Activated effector memory CD4-positive, alpha-beta T cell treated with Interleukin-2 at 50 U/mL for 16 hours (primary cell): ENCODE data around the gene AATF.

Source experiments
- DNase-seq: peaks from one replicate; pipeline ENCODE4 v3.0.0-alpha.2; 2020

Gene AATF

GRCh38 chr17:36942631-36943125 is 6.1 kb upstream of the AATF start:
- DNase-seq = no peak

DNA sequence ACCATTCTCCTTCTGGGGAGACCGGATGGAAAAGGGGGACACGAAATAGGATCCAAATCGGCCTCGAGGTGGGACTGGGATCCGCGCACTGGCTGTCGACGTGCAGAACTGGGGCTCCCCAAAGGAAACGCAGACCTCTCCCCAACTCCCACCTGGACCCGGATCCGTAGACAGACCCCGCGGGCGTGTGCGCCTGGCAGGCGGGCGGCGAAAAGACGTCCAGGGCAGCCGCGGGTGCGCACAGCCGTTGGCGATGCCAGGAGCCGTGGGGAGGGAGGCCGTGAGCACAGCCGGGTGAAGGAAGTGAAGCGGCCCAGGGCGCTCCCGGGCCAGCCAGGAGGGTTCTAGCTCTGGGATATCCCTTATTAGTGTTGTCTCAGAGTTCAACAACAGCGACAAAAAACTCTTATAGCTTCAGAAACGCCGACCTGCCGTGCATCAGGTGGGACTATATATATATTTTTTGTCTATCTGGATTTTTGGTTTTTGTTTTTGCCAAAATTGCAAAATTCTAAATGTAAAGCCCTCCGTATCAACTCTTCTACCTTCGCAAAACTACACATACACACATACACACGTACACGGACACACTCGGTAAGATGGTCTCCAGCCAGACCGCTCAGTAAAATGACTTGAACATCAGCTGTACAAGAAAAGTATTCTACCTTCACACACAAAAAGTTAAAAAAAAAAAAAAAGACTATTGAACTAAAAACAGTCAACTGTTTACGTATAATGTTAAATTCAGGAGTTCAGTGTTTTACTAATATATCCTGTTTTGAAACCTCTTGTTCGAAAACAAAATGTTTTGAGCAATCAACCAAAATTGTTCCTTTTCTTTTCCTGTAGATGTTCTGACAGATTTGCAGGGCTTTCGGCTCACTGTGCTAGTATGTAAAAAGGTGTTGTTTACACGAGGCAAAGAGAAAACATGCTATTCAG is 5.2 kb upstream of the AATF start:
- DNase-seq = no peak

DNA sequence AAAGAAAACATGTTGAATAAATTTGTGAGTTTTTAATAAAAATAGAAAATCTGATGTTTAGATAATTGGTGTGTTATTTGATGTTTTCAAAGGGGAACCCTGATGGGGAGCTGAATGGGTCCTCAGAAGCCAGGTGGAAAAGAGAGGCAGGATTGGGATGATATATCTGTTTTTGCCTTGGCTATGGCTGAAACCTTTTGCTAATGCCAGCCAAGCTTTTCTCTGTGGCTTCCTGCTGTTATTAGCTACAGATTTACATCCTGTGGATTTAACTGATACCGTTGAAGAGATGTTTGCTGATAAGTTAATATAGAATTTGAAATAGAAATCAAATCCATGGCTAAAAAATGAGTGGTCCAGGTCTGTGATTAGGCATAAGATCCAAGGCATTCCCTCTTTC is 4.2 kb upstream of the AATF start:
- no peak for DNase-seq

DNA sequence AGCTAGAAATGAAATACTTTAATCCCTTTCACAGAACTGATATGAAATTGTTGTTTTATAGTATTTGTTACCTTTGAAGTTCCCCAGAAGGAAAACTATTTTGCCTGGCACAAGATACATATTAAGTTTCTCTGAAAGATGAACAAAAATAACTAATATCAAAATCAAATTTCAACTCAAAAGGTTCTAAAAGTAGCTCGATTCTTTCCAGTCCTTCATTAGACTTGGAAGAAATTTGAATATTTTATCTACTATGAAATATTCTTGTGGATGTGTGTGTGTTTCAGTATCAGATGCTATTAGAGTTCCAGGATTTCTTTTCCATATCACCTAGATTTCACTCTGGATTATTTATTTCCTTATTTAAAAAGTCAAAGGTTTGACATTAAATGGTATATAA is 3.6 kb upstream of the AATF start:
- DNase-seq = no peak

- DNase-seq = no peak
Observed at GRCh38 chr17:36945959-36946725, 2.6 kb upstream of the AATF start.

- DNase-seq = no peak
Observed at GRCh38 chr17:36946726-36947091, 2.0 kb upstream of the AATF start.

DNA sequence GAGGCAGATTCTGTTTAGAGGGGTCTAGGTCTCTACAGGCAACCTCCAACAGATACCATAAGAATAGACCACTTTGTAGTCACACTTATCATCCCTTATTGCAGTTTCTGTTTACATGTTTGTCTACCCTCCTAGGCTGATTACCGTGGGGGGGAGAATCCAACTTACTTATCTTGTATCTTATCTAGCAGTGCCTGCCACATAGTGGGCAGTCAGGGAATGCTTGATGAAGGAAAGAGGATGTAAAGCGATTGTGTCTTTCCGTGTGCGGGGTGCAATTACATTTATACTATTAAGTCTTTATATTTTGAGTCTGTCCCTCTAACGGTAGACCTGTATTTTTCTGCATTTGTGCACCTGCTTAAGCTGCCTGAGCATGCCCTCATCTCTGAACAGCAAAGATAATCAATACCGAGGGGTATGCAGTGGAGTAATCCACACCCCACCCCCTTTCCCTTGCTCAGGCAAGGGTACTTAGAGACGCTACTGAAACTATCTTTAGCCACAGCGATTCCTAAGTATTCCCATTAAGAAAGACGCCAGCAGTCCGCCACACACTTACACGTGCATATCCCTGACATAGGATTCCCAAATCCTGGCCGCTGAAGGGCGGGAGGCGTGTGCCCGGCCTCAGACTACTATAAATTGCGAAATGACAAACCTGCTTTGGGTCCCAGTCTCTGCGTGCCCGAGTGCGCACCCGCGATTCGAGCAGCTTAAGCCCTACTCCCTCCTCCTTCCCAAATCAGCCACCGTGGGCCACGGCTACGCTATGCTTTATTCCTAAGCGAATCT is 635 bp upstream of the AATF start:
- no peak for DNase-seq

DNA sequence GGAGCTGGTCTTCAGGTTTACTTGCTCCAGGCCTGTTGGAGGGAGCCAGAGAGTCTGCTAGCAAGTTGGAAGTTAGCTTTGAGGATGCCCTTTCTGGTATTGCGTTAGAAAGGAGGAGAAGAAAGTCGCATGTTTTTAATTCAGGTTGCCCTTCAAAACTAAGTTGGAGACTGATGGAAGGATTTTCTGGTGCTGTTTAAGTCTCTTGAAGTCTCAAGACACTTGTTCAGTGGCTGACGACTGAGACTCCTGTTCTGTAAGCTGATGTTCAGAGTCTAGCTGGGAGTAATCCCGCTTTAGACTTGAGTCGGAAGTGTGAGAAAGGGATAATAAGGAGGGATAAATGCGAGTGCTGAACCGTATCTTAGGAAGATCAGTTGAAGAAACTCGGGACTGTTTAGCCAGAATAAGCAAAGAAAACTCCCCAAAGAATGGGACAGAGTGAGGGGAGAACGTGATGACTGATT is 740 bp downstream of the AATF start:
- DNase-seq = no peak

DNA sequence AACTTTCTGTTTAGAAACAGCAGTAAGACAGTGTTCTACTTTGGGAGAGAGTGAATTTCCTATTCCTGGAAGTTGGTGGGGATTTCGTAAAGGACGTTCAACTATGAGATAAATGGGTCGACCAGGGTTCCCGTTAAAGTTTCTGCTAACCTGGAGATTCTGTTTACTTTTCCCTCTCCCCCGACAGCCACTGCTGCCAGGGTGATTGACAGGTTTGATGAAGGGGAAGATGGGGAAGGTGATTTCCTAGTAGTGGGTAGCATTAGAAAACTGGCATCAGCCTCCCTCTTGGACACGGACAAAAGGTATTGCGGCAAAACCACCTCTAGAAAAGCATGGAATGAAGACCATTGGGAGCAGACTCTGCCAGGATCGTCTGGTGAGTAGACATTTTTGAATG is 1.3 kb downstream of the AATF start:
- no peak for DNase-seq

GRCh38 chr17:36951084-36951789 is 2.5 kb downstream of the AATF start:
- DNase-seq = no peak

- no peak for DNase-seq
Observed at GRCh38 chr17:36971508-36971907, 22.8 kb downstream of the AATF start.

DNA sequence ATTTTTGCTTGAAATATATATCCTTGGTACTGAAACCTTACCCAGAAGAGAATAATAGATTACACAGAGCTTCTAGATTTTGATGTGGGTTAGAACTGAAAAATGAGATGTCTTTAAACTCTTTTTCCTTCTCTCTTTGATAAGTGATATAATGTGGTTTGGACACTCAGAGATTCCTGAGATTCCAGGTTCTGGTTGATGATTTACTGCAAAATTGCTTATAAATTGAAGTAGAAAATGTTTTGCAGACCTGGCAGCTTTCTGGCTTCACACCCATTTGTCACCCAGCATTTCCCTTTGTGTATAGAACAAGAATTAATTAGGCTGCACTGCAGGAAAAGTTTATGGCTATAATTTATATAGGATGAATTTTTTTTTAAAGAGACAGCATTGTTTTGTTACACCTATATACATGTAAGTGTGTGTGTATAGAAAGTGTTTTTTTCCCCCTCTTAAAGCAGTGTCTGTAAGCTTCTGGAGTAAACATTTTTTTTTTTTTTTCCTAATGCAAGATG is 23.5 kb downstream of the AATF start:
- DNase-seq = no peak

GRCh38 chr17:36972905-36973304 is 24.2 kb downstream of the AATF start:
- DNase-seq = no peak

GRCh38 chr17:36975922-36976515 is 27.3 kb downstream of the AATF start:
- DNase-seq = no peak

- no peak for DNase-seq
Observed at GRCh38 chr17:36977066-36977465, 28.3 kb downstream of the AATF start.

DNA sequence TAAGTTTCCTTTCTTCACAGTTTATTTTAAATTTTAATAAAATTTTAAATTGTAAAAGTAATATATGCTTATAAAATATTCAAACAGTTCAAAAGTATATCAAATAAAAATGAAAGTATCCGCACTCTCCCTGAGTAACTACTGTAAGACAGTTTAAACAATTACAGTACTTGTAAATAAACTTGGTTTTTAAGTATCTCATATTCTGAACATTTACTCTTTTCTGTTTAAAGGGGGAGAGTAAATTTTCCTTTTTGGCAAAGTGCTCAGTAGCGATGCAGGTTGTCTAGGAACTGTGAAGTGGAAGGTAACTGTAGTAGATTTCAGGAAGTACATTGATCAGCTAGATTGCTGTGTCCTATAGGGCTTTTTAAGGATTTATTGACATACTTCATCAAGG is 28.8 kb downstream of the AATF start:
- no peak for DNase-seq

GRCh38 chr17:36978810-36979564 is 30.2 kb downstream of the AATF start:
- DNase-seq = no peak

- no peak for DNase-seq
Observed at GRCh38 chr17:36979565-36979941, 30.8 kb downstream of the AATF start.

DNA sequence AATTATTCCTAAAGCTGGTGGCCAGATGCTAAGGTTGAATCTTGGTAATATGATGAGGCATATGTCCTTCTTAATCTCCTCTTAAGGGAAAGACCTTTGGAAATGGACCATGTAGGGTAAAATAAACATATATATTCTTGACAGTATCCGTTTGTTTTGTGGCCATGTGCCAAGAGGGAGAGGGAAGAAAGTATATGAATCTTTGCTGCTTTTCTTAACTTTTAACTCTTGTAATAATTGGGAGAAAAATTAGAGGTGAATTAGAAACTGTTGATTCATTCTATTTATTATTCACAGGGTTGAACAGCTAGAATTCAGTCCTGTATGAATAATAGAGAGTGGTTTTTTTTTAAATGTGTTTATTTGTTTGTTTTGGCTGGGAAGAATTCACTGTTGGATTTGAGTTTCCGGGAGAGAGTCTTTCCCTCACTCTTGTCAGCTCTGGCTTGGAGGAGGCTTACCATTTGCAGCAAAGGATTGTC is 31.6 kb downstream of the AATF start:
- no peak for DNase-seq

DNA sequence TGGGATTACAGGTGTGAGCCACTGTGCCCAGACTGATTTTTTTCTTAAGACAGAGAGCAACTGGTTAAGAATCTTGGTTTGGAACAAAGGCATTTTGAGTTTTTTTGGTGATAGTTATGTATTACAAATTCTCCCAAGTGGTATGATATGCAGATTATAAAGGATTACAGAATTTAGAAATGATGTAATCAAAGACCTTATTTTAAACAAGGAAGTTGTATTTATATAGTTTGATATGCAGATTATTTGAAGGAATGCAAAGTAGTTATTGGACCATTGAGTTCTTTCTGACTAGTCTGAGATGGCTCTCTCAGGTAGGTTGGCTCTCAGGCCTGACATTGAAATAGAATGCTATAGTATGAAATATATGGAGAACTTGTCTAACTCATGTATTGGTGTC is 34.9 kb downstream of the AATF start:
- DNase-seq = no peak

- no peak for DNase-seq
Observed at GRCh38 chr17:36989173-36989572, 40.4 kb downstream of the AATF start.
